DND-41 (cell line): ENCODE measurements around the gene ANKMY1.

Experiments used
- ATAC-seq: fragments of 200-7000 bp; cut with Tn5 transposase; 3 replicates; pipeline ENCODE4 v1.9.1; 2021; ENCODE audit warnings: low read depth; ENCODE audit not compliant: insufficient read depth
- DNase-seq: peaks from one replicate; pipeline ENCODE4 v3.0.0-alpha.2; 2020
- H2AFZ ChIP-seq: 2 replicates; pipeline ENCODE4 v1.6.0; 2012; ENCODE audit warnings: low read depth, low read length
- H3K27ac ChIP-seq: 2 replicates; pipeline ENCODE4 v1.5.1; 2012; ENCODE audit warnings: low read length, inconsistent platforms
- H3K27me3 ChIP-seq: fragments of 200-600 bp; sonication (generic); 2 replicates; pipeline ENCODE4 v1.6.0; 2012; ENCODE audit warnings: low read length, mild to moderate bottlenecking, inconsistent platforms; ENCODE audit not compliant: insufficient read depth, poor library complexity
- H3K36me3 ChIP-seq: 2 replicates; pipeline ENCODE4 v1.5.1; 2012; ENCODE audit warnings: low read length, inconsistent platforms; ENCODE audit not compliant: insufficient read depth
- H3K4me1 ChIP-seq: 2 replicates; pipeline ENCODE4 v1.5.1; 2012; ENCODE audit warnings: mild to moderate bottlenecking, low read length; ENCODE audit not compliant: insufficient read depth
- H3K4me2 ChIP-seq: 2 replicates; pipeline ENCODE4 v1.6.0; 2012; ENCODE audit warnings: mild to moderate bottlenecking, moderate library complexity, low read length, inconsistent platforms; ENCODE audit not compliant: insufficient read depth
- H3K4me3 ChIP-seq, 2 experiments: fragments of 200-600 bp in 1 of 2; shearing (Covaris generic) in 1 of 2; 2 replicates each; pipeline ENCODE4 v1.5.1; 2012 to 2016; ENCODE audit warnings: inconsistent platforms in 2 of 2, low read length in 2 of 2, mild to moderate bottlenecking in 2 of 2, low read depth in 1 of 2, moderate library complexity in 1 of 2
- H3K79me2 ChIP-seq: 2 replicates; pipeline ENCODE4 v1.6.0; 2012; ENCODE audit warnings: low read length, inconsistent platforms; ENCODE audit not compliant: insufficient read depth
- H3K9ac ChIP-seq: 2 replicates; pipeline ENCODE4 v1.6.0; 2012; ENCODE audit warnings: low read depth, mild to moderate bottlenecking, inconsistent platforms, low read length, moderate library complexity
- H3K9me3 ChIP-seq: 2 replicates; pipeline ENCODE4 v1.5.1; 2012; ENCODE audit warnings: low read length, moderate library complexity, mild to moderate bottlenecking, inconsistent platforms; ENCODE audit not compliant: insufficient read depth, severe bottlenecking
- H4K20me1 ChIP-seq: 2 replicates; pipeline ENCODE4 v1.6.0; 2012; ENCODE audit warnings: low read length; ENCODE audit not compliant: insufficient read depth
- CTCF ChIP-seq: IDR thresholded peaks from 2 replicates; pipeline ENCODE4 v1.5.1; 2012; ENCODE audit warnings: borderline replicate concordance, low read length, moderate library complexity, mild to moderate bottlenecking; ENCODE audit not compliant: poor library complexity, severe bottlenecking; ENCODE audit errors: extremely low read depth
- EZH2 ChIP-seq: IDR thresholded peaks from 3 replicates; pipeline ENCODE4 v1.6.1; 2012; ENCODE audit warnings: borderline replicate concordance, low read depth, mild to moderate bottlenecking, moderate library complexity, low read length, inconsistent platforms; ENCODE audit not compliant: severe bottlenecking

ANKMY1 gene

GRCh38 chr2:240445961-240446663, 111.7 kb downstream of the ANKMY1 start:
- no peak overlapping the region for H3K4me3 ChIP-seq
- DNase-seq: no peak
- TF ChIP-seq EZH2: no peak
- TF ChIP-seq CTCF: no peak
- H3K4me2 ChIP-seq: no peak overlapping the region
- no peak overlapping the region for H2AFZ ChIP-seq
- no peaks in the 10 kb centered on the region for H3K36me3 ChIP-seq
- no peaks in the 10 kb centered on the region for H3K9me3 ChIP-seq
- no peaks in the 10 kb centered on the region for H3K27me3 ChIP-seq
- no peak overlapping the region for H3K9ac ChIP-seq
- peaks cover 5% of the 10 kb centered on the region; the same call in 1 of the 2 replicates for H4K20me1 ChIP-seq
- no peaks in the 10 kb centered on the region for H3K4me1 ChIP-seq
- no peak overlapping the region for H3K27ac ChIP-seq
- no peak for ATAC-seq
- no peaks in the 10 kb centered on the region for H3K79me2 ChIP-seq

- Histone ChIP-seq H3K79me2 (no peaks in the 10 kb centered on the region), H3K9me3 (no peaks in the 10 kb centered on the region), H3K9ac (no peak overlapping the region), H3K27ac (no peak overlapping the region), H4K20me1 (no peaks in the 10 kb centered on the region; the same call in 1 of the 2 replicates), H2AFZ (no peak overlapping the region), H3K4me3 (no peak overlapping the region), H3K4me2 (no peak overlapping the region), H3K27me3 (no peaks in the 10 kb centered on the region), H3K36me3 (no peaks in the 10 kb centered on the region), H3K4me1 (no peaks in the 10 kb centered on the region)
- TF ChIP-seq CTCF: no peak
- no peak for DNase-seq
- no peak for ATAC-seq
Observed at GRCh38 chr2:240444464-240444863, 113.3 kb downstream of the ANKMY1 start.

- no peaks in the 10 kb centered on the region for H3K4me1 ChIP-seq
- H3K27ac ChIP-seq: no peak overlapping the region
- H3K4me3 ChIP-seq: no peak overlapping the region
- H3K4me2 ChIP-seq: no peak overlapping the region
- H3K27me3 ChIP-seq: no peaks in the 10 kb centered on the region
- no peaks in the 10 kb centered on the region for H3K79me2 ChIP-seq
- no peak overlapping the region for H2AFZ ChIP-seq
- no peak overlapping the region for H3K9ac ChIP-seq
- H3K36me3 ChIP-seq: no peaks in the 10 kb centered on the region
- TF ChIP-seq CTCF (no peak), EZH2 (no peak)
- no peaks in the 10 kb centered on the region for H3K9me3 ChIP-seq
- ATAC-seq (no peak), DNase-seq (no peak)
- no peaks in the 10 kb centered on the region; the same call in none of the 2 replicates for H4K20me1 ChIP-seq
Observed at GRCh38 chr2:240443891-240444301, 113.9 kb downstream of the ANKMY1 start.
